HepG2 (cell line): ENCODE measurements around the gene CLCA2. TPM values are rescaled to one million over a fixed set of nuclear protein-coding genes. Genes with fewer than 3 reads are reported as not detected.

ENCODE experiments used
- ATAC-seq: fragments of 200-7000 bp; cut with Tn5 transposase; 3 replicates; pipeline ENCODE4 v1.9.1; 2020; ENCODE audit warnings: mild to moderate bottlenecking, moderate library complexity
- BruUV-seq: library from RNA; stranded (reverse); fragments of 400-500 nt; replicated peaks from 2 replicates; lab custom pipeline; 2021; lab: Mats Ljungman, UMichigan
- CTCF ChIA-PET: fragments of 300-600 bp; formaldehyde crosslinking; extraction: SDS; loops from one replicate; lab custom pipeline; 2021; ENCODE audit warnings: low total read pairs, inconsistent platforms, low intra/inter-chr PET ratio; lab: Yijun Ruan, JAX
- POLR2A ChIA-PET: fragments of 350-600 bp; sonication (Branson Sonifier 250); formaldehyde crosslinking; loops from one replicate; lab custom pipeline; 2020; ENCODE audit warnings: antibody characterized with exemption, inconsistent platforms; lab: Yijun Ruan, JAX
- DNase-seq: peaks from one replicate; pipeline ENCODE4 v3.0.0-alpha.2; 2015; ENCODE audit warnings: low spot score
- FAIRE-seq: peaks from 3 replicates; lab custom pipeline; 2011; peaks lifted over from hg19 to GRCh38; lab: Jason Lieb, UNC
- H2AFZ ChIP-seq: one replicate; pipeline ENCODE4 v1.6.1; 2011; ENCODE audit warnings: low read length, inconsistent platforms
- H3K27ac ChIP-seq: fragments of 300-600 bp; 3 replicates; pipeline ENCODE4 v1.8.0; 2011; ENCODE audit warnings: mixed run types, mild to moderate bottlenecking, mixed read lengths, low read length, inconsistent platforms; ENCODE audit not compliant: insufficient read depth; ENCODE audit errors: extremely low read length
- H3K27me3 ChIP-seq, 2 experiments: fragments of 200-600 bp in 1 of 2; 2 replicates in 1 of 2; 3 replicates in 1 of 2; pipeline versions ENCODE4 v1.6.0 to v1.8.0; 2011; ENCODE audit warnings: low read length in 2 of 2, mild to moderate bottlenecking in 2 of 2, moderate library complexity in 2 of 2, inconsistent platforms in 1 of 2; ENCODE audit not compliant: insufficient read depth in 2 of 2, control insufficient read depth in 1 of 2
- H3K36me3 ChIP-seq, 2 experiments: fragments of 200-600 bp in 1 of 2; replicated peaks in 1 of 2; 2 replicates in 1 of 2; 3 replicates in 1 of 2; pipeline versions ENCODE4 v1.5.1 to v1.8.0; 2011; ENCODE audit warnings: low read length in 2 of 2, inconsistent platforms in 1 of 2; ENCODE audit not compliant: insufficient read depth in 2 of 2, control insufficient read depth in 1 of 2
- H3K4me1 ChIP-seq: 2 replicates; pipeline ENCODE4 v1.5.1; 2012; ENCODE audit warnings: low read length, inconsistent platforms; ENCODE audit not compliant: insufficient read depth
- H3K4me2 ChIP-seq: 2 replicates; pipeline ENCODE4 v1.6.0; 2011; ENCODE audit warnings: low read depth, low read length, inconsistent platforms
- H3K4me3 ChIP-seq, 3 experiments: fragments of 200-600 bp in 1 of 3; sonication (generic), shearing (Covaris generic) in 1 of 3; replicated peaks in 1 of 3; 2 replicates each; pipeline ENCODE4 v1.5.1; 2011 to 2016; ENCODE audit warnings: low read length in 3 of 3, inconsistent platforms in 2 of 3, low read depth in 2 of 3, mild to moderate bottlenecking in 2 of 3, control low read depth in 1 of 3, mixed read lengths in 1 of 3; ENCODE audit not compliant: insufficient read depth in 1 of 3
- H3K79me2 ChIP-seq: one replicate; pipeline ENCODE4 v1.6.1; 2011; ENCODE audit warnings: low read length, inconsistent platforms; ENCODE audit not compliant: insufficient read depth
- H3K9ac ChIP-seq: 2 replicates; pipeline ENCODE4 v1.6.0; 2011; ENCODE audit warnings: mild to moderate bottlenecking, low read depth, low read length, inconsistent platforms; ENCODE audit not compliant: insufficient read depth
- H3K9me3 ChIP-seq: 2 replicates; pipeline ENCODE4 v1.5.1; 2012; ENCODE audit warnings: mild to moderate bottlenecking, low read length
- H4K20me1 ChIP-seq: 2 replicates; pipeline ENCODE4 v1.6.0; 2011; ENCODE audit warnings: inconsistent platforms, mild to moderate bottlenecking, low read length, moderate library complexity; ENCODE audit not compliant: insufficient read depth
- EED ChIP-seq: sonication (generic); formaldehyde crosslinking; IDR thresholded peaks from 2 replicates; pipeline ENCODE4 v1.5.0; 2020; ENCODE audit warnings: mild to moderate bottlenecking, missing genetic modification reagents
- GATAD1 ChIP-seq: IDR thresholded peaks from 2 replicates; pipeline ENCODE4 v1.6.1; 2016; ENCODE audit warnings: missing genetic modification reagents, missing compliant biosample characterization
- GATAD2A ChIP-seq: IDR thresholded peaks from 2 replicates; pipeline ENCODE4 v1.6.1; 2016
- HINFP ChIP-seq: sonication (generic); formaldehyde crosslinking; IDR thresholded peaks from 2 replicates; pipeline ENCODE4 v1.4.0; 2020; ENCODE audit warnings: low read depth, mild to moderate bottlenecking, missing genetic modification reagents
- PLRG1 ChIP-seq: fragments of 450-650 bp; conservative IDR thresholded peaks from 2 replicates; pipeline ENCODE4 v1.6.1; 2016
- PREB ChIP-seq: sonication (generic); formaldehyde crosslinking; IDR thresholded peaks from 2 replicates; pipeline ENCODE4 v1.4.0; 2020; ENCODE audit warnings: missing genetic modification reagents
- SCMH1 ChIP-seq: sonication (generic); formaldehyde crosslinking; IDR thresholded peaks from 2 replicates; pipeline ENCODE4 v1.9.0; 2021; ENCODE audit warnings: missing genetic modification reagents, mild to moderate bottlenecking, borderline replicate concordance
- SRSF1 ChIP-seq: fragments of 200-400 bp; formaldehyde crosslinking; optimal IDR thresholded peaks from 2 replicates; pipeline ENCODE3; 2017; ENCODE audit warnings: mild to moderate bottlenecking, low read depth, low read length, moderate library complexity
- ZFP36L1 ChIP-seq: sonication (generic); formaldehyde crosslinking; IDR thresholded peaks from 2 replicates; pipeline ENCODE4 v1.8.0; 2022; ENCODE audit warnings: mild to moderate bottlenecking, missing genetic modification reagents, moderate library complexity
- ZNF672 ChIP-seq: sonication (generic); formaldehyde crosslinking; IDR thresholded peaks from 2 replicates; pipeline ENCODE4 v1.8.1; 2022; ENCODE audit warnings: missing genetic modification reagents
- WGBS: methylation state at CpG from one replicate; pipeline ENCODE4 v1.1.6; 2017; ENCODE audit warnings: low lambda C conversion rate; 5-methylcytosine and 5-hydroxymethylcytosine counted together
- in situ Hi-C: cut with HindIII; loops from 2 replicates; pipeline ENCODE4 v1.10.0; 2017; ENCODE audit warnings: low pct_unique_long_range_greater_than_20kb; ENCODE audit not compliant: extremely low pct_ligation_motif_present
- intact Hi-C: fragments of 100-400 bp; cut with micrococcal nuclease; formaldehyde crosslinking; loops from one replicate; pipeline ENCODE4 v1.10.0; 2022; ENCODE audit not compliant: unreplicated experiment
- polyA plus RNA-seq, 8 experiments: library from polyadenylated mRNA; depleted of rRNA in 3 of 8; stranded (reverse) in 7 of 8; unstranded in 1 of 8; fragments of >200 nt; fragmentation: Illumina TruSeq in 4 of 8; extraction: Trizol in 4 of 8; gene quantifications; 2 replicates each; pipeline versions ENCODE4 v1.2.1 to v1.2.3, GENCODE V29; 2011 to 2016; ENCODE audit warnings: low read depth in 4 of 8, missing spikeins in 1 of 8, mixed read lengths in 1 of 8; ENCODE audit not compliant: insufficient read depth in 1 of 8
- total RNA-seq, 5 experiments: library from RNA; depleted of rRNA; stranded (reverse); fragments of >200 nt; fragmentation: Illumina TruSeq; extraction: Trizol; gene quantifications; 2 replicates each; pipeline ENCODE4 v1.2.3, GENCODE V29; 2016; ENCODE audit warnings: low read depth in 1 of 5
- TF ChIP-seq, protein P1 (sequence below): sonication (generic); formaldehyde crosslinking; conservative IDR thresholded peaks from 2 replicates; pipeline ENCODE4 v1.8.1; 2023; ENCODE audit warnings: missing genetic modification reagents

CLCA2 gene
- total and polyA plus RNA-seq, 2 of the 13 experiments (the other 11 are each of a cell fraction or from before 2014, with no cell fraction given), result not detected

DNA sequence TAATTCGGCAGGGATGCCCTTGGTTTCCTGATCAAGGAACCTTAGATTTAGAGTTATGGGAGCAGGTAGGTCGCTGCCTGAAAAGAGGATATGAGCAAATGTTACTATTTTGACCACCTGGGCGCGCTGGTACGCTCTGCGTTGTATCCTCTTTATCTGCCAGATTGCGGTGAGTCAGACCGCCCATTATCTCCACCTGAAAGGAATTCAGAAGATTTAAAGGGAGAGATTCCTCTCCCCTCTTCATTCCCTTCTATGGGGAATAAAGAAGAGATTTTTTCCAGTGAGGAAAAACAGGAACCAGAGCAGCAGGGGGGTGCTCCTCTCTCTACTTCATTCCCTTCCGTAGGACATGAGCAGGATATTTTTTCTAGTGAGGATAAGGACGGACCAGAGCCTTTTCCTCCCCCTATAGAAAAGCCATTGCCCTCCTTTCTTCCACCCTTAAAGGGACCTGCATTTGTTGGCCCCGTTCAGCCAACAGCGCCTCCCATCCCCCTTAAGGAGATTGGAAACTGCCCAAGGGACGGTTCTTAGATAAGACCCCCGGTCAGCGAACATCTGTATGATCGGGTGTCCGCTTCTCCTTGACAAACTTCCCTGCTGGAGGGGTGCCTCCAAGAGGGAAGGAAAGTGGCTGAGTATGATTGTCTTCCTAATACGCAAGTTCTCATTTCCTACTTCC lies 78.9 kb downstream of the CLCA2 start:
- Histone ChIP-seq H3K27me3 (peaks cover 5 to 39% of the 10 kb centered on the region in 2 experiments; a peak in 4 of 5 replicates), H3K4me2 (peak overlapping the region; percentile 0; the same call in 1 of the 2 replicates), H2AFZ (no peak overlapping the region), H3K9me3 (no peaks in the 10 kb centered on the region), H3K4me3 (no peak overlapping the region), H3K36me3 (no peaks in the 10 kb centered on the region), H3K27ac (no peak overlapping the region), H3K9ac (no peak overlapping the region), H3K79me2 (no peaks in the 10 kb centered on the region), H3K4me1 (0 out of 2 replicates have a peak, but pooled peaks cover 6% of the 10 kb centered on the region), H4K20me1 (no peaks in the 10 kb centered on the region)
- ChIA-PET POLR2A (no interaction called here), CTCF (interaction anchor here (0.9 to 3.3 kb wide), 3 partner anchors 29 to 239 kb away, joined by 3 to 18 read pairs (median 8); no protein-coding TSS in a partner anchor)
- BruUV-seq, result no TSS peak
- FAIRE-seq (no peak), DNase-seq (peak; percentile 6), ATAC-seq (peak; percentile 62)
- WGBS, result 34% methylated on average over 18 of the region's 18 CpGs
- in situ Hi-C loops (loop anchor here (10.0 to 25.0 kb wide), 2 partner anchors 118 to 184 kb away; no protein-coding TSS in a partner anchor), intact Hi-C loops (loop anchor here (1.0 to 10.0 kb wide), 5 partner anchors 29 to 462 kb away; no protein-coding TSS in a partner anchor)
- TF ChIP-seq ZNF672 (CRISPR knock-in tag), result no peak
- TF ChIP-seq GATAD1 (CRISPR knock-in tag), result no peak
- no peak for TF ChIP-seq GATAD2A (CRISPR knock-in tag)
- TF ChIP-seq ZFP36L1, result no peak
- no peak for TF ChIP-seq EED (CRISPR knock-in tag)
- TF ChIP-seq PLRG1, result no peak
- no peak for TF ChIP-seq PREB (CRISPR knock-in tag)
- TF ChIP-seq, protein P1, sequence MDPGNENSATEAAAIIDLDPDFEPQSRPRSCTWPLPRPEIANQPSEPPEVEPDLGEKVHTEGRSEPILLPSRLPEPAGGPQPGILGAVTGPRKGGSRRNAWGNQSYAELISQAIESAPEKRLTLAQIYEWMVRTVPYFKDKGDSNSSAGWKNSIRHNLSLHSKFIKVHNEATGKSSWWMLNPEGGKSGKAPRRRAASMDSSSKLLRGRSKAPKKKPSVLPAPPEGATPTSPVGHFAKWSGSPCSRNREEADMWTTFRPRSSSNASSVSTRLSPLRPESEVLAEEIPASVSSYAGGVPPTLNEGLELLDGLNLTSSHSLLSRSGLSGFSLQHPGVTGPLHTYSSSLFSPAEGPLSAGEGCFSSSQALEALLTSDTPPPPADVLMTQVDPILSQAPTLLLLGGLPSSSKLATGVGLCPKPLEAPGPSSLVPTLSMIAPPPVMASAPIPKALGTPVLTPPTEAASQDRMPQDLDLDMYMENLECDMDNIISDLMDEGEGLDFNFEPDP (CRISPR knock-in tag), result no peak
- TF ChIP-seq HINFP (CRISPR knock-in tag), result no peak
- no peak for TF ChIP-seq SRSF1
- no peak for TF ChIP-seq SCMH1
